Spleen (tissue), 11 donors: ENCODE results near the gene SNED1. TPM values are rescaled to one million over a fixed set of nuclear protein-coding genes. Genes with fewer than 3 reads are reported as not detected.

ENCODE experiments used
- DNase-seq: peaks from one replicate; pipeline ENCODE4 v3.0.0-alpha.2; 2020
- H3K27ac ChIP-seq, 8 donors: fragments of 200-600 bp; sonication (generic) in 7 of 8; 1 replicate in 4 of 8; 2 replicates in 4 of 8; pipeline versions ENCODE4 v1.5.0 to v1.8.0; 2016 to 2021; ENCODE audit warnings: inconsistent platforms in 4 of 8, mild to moderate bottlenecking in 4 of 8, moderate library complexity in 1 of 8
- H3K27me3 ChIP-seq, 7 donors: fragments of 200-600 bp; sonication (generic) in 6 of 7; replicated peaks in 1 of 7; 1 replicate in 4 of 7; 2 replicates in 3 of 7; pipeline versions ENCODE4 v1.5.0 to v1.8.0; 2016 to 2021; ENCODE audit warnings: inconsistent platforms in 3 of 7, mild to moderate bottlenecking in 1 of 7
- H3K36me3 ChIP-seq, 6 donors: fragments of 200-600 bp; sonication (generic) in 5 of 6; 1 replicate in 4 of 6; 2 replicates in 2 of 6; pipeline versions ENCODE4 v1.5.0 to v1.8.0; 2016 to 2021; ENCODE audit warnings: inconsistent platforms in 2 of 6
- H3K4me1 ChIP-seq, 6 donors: fragments of 200-600 bp; sonication (generic) in 5 of 6; 1 replicate in 3 of 6; 2 replicates in 3 of 6; pipeline versions ENCODE4 v1.5.0 to v1.8.0; 2016 to 2021; ENCODE audit warnings: inconsistent platforms in 3 of 6
- H3K4me3 ChIP-seq, 8 donors: fragments of 200-600 bp; sonication (generic) in 7 of 8; 1 replicate in 4 of 8; 2 replicates in 4 of 8; pipeline versions ENCODE4 v1.5.0 to v1.8.0; 2016 to 2021; ENCODE audit warnings: inconsistent platforms in 4 of 8, mild to moderate bottlenecking in 4 of 8, moderate library complexity in 2 of 8
- H3K9me3 ChIP-seq, 8 donors: fragments of 200-600 bp; sonication (generic) in 7 of 8; 1 replicate in 4 of 8; 2 replicates in 4 of 8; pipeline versions ENCODE4 v1.5.0 to v1.8.0; 2016 to 2021; ENCODE audit warnings: inconsistent platforms in 4 of 8
- POLR2A ChIP-seq, 3 donors: fragments of 450-650 bp; IDR thresholded peaks; one replicate each; pipeline ENCODE4 v1.5.1; 2017; ENCODE audit warnings: antibody characterized with exemption in 3 of 3, mild to moderate bottlenecking in 1 of 3
- POLR2AphosphoS5 ChIP-seq, 3 donors: sonication (generic); formaldehyde crosslinking; IDR thresholded peaks; one replicate each; pipeline ENCODE4 v1.5.1; 2017; ENCODE audit warnings: antibody characterized with exemption in 3 of 3
- WGBS, 5 donors: extraction: QIAGEN DNeasy Blood & Tissue Kit in 3 of 5; methylation state at CpG; one replicate each; pipeline versions ENCODE4 v1.1.5 to v1.1.7; 2013 to 2018; 5-methylcytosine and 5-hydroxymethylcytosine counted together
- intact Hi-C: fragments of 100-400 bp; cut with DNase I; formaldehyde crosslinking; loops from one replicate; pipeline ENCODE4 v1.15.0; 2023; ENCODE audit warnings: low total_unique reads
- polyA plus RNA-seq, 3 donors: library from polyadenylated mRNA; stranded (reverse); fragments of 200-250 nt; gene quantifications; one replicate each; pipeline ENCODE4 v1.2.1, GENCODE V29; 2013
- total RNA-seq, 7 donors: library from RNA; depleted of rRNA in 3 of 7; stranded (reverse); fragments of >200 nt in 3 of 7; fragmentation: NEBNext Ultra II Directional in 4 of 7; extraction: Animal tissue kit (Norgen Biotek cat#: 25700) in 4 of 7; gene quantifications; one replicate each; pipeline versions ENCODE4 v1.1.0 to v1.2.1, GENCODE V29; 2016 to 2021
- TF ChIP-seq, protein P1 (sequence below), 11 experiments: fragments of 200-600 bp in 7 of 11; fragments of 450-650 bp in 4 of 11; sonication (generic) in 4 of 11; IDR thresholded peaks in 8 of 11; conservative IDR thresholded peaks in 3 of 11; 1 replicate in 7 of 11; 2 replicates in 4 of 11; pipeline versions ENCODE4 v1.4.0 to v1.8.0; 2016 to 2021; ENCODE audit warnings: antibody characterized with exemption in 11 of 11, inconsistent platforms in 4 of 11, mild to moderate bottlenecking in 1 of 11
- donor health status: healthy with polysubstance abuse.
- donor health status: DM: no; HTN: no; CAD: no; lungs with moderate emphysema.
- donor health status: DM: no; HTN: no; CAD: no.
- donor health status: Bipolar disorder and iron deficiency.
- donor health status: healthy.
- donor health status: DM: no; HTN: no; CAD: no.
- donor health status: DM: yes; HTN: yes; CAD: no.

SNED1 gene
- total and polyA plus RNA-seq, 10 donors, result 2.6 to 85.3 (median 45.5) TPM

DNA sequence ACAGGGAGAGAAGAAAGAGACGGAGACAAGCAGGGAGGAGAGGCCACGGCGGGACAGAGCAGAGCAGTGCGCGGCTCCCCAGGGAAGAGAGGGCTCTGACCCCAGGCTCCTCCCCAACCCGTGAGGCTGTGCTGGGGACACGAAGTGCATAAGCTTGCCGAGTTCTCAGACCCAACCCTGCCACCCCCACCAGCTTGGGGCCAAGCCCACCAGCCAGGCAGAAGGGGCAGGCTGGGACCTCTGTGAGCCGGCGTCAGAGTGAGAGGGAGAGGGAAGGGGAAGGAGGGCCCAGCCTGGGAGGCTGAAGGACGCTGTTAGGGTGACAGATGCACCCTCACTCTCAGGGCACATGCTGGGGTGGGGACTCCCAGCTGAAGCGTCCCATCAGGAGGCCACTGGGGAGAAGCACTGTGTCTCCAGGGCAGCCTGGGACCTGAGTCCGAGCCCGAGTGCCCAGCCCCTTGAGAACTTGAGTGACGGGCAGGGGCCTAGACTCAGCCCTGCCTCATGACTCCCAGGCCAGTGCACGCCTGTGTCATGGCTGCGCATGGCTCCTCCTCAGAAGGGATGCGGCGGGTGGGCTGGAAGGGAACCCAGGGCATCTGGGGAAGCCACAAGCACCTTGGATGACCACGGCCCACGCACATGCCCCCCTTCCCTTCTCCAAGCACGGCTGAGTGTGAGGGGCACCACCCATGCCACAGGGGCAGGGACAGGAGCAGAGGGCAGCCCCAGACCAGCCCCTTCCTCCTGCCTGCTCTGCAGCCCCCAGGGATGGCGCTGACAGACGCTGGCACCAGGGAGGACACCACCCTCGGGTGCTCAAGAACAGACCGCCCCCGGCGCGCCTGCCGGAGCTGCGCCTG is 72.6 kb downstream of the SNED1 start:
- H3K4me3 ChIP-seq, result no peak overlapping the region
- WGBS, 5 donors, result 83 to 93% (median 87%) methylated on average over 14 to 29 of the region's 31 CpGs
- H3K27me3 ChIP-seq, result no peaks in the 10 kb centered on the region
- intact Hi-C loops, result no loop called here
- no peak for DNase-seq
- no peaks in the 10 kb centered on the region for H3K4me1 ChIP-seq
- H3K36me3 ChIP-seq, result peaks cover 0 to 100% (median 55%) of the 10 kb centered on the region in 6 donors
- H3K9me3 ChIP-seq, result no peaks in the 10 kb centered on the region
- peak in 1 of 3 donors; percentile 17 for TF ChIP-seq POLR2AphosphoS5 (IDR thresholded peaks at IDR 0.05)
- TF ChIP-seq, protein P1, sequence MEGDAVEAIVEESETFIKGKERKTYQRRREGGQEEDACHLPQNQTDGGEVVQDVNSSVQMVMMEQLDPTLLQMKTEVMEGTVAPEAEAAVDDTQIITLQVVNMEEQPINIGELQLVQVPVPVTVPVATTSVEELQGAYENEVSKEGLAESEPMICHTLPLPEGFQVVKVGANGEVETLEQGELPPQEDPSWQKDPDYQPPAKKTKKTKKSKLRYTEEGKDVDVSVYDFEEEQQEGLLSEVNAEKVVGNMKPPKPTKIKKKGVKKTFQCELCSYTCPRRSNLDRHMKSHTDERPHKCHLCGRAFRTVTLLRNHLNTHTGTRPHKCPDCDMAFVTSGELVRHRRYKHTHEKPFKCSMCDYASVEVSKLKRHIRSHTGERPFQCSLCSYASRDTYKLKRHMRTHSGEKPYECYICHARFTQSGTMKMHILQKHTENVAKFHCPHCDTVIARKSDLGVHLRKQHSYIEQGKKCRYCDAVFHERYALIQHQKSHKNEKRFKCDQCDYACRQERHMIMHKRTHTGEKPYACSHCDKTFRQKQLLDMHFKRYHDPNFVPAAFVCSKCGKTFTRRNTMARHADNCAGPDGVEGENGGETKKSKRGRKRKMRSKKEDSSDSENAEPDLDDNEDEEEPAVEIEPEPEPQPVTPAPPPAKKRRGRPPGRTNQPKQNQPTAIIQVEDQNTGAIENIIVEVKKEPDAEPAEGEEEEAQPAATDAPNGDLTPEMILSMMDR (IDR thresholded peaks at IDR 0.05 in 8 of 11, conservative IDR thresholded peaks at IDR 0.05 in 3 of 11), result no peak
- TF ChIP-seq POLR2A (IDR thresholded peaks at IDR 0.05), result no peak
- no peak overlapping the region for H3K27ac ChIP-seq

DNA sequence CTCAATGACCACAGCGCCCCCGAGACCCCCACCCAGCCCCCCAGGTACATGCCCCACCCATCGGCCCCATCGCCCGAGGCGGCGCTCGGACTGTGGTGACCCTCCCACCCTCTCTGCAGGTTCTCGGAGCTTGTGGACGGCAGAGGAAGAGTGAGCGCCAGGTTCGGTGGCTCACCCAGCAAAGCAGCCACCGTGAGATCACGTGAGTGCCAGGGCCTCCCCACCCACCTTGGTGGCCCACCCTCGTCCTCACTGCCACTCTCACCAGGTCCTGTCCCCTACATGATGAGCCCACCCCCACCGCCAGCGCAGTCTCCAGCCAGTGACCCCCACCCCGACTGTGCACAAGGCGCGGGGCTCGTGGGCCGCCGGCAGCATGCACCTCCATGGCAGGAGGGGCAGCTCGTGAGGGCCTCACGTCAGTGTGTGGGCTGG is 73.3 kb downstream of the SNED1 start:
- Histone ChIP-seq H3K9me3 (no peaks in the 10 kb centered on the region), H3K4me1 (no peaks in the 10 kb centered on the region), H3K27me3 (no peaks in the 10 kb centered on the region), H3K4me3 (no peak overlapping the region), H3K36me3 (peaks cover 0 to 100% (median 54%) of the 10 kb centered on the region in 6 donors), H3K27ac (no peak overlapping the region)
- 88 to 95% (median 94%) methylated on average over 13 to 25 of the region's 25 CpGs for WGBS, 5 donors
- TF ChIP-seq POLR2AphosphoS5 (IDR thresholded peaks at IDR 0.05), result peak in 1 of 3 donors; percentile 6
- TF ChIP-seq POLR2A (IDR thresholded peaks at IDR 0.05), result no peak
- TF ChIP-seq, protein P1 (IDR thresholded peaks at IDR 0.05 in 8 of 11, conservative IDR thresholded peaks at IDR 0.05 in 3 of 11), result no peak
- intact Hi-C loops, result no loop called here
- no peak for DNase-seq

DNA sequence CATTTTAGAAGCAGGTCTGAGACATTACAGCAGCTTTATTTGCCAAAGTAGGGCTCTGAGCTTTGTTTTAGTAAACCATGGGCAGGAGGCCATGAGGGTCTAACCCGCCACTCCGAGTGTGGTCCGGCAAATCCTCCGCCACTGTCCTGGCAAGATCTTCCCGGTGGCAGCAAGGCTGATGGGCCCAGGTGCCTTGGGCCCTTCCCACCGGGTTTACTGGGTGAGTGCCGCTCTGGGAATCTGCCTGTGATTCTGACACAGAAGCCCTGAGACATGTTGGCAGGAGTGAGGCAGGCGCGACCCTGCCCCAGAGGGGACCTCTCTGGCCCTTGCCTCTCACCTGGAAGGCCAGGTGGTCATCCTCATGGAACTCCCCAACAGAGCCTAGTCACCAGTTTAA is 73.7 kb downstream of the SNED1 start:
- peaks cover 0 to 96% (median 50%) of the 10 kb centered on the region in 6 donors for H3K36me3 ChIP-seq

More for the DNA sequence above, 73.7 kb downstream of the SNED1 start:
- no peaks in the 10 kb centered on the region for H3K4me1 ChIP-seq
- intact Hi-C loops, result no loop called here
- no peak for DNase-seq
- TF ChIP-seq POLR2AphosphoS5 (IDR thresholded peaks at IDR 0.05), result no peak
- TF ChIP-seq, protein P1 (IDR thresholded peaks at IDR 0.05 in 8 of 11, conservative IDR thresholded peaks at IDR 0.05 in 3 of 11), result no peak
- no peak for TF ChIP-seq POLR2A (IDR thresholded peaks at IDR 0.05)
- no peak overlapping the region for H3K27ac ChIP-seq
- WGBS, 5 donors, result 77 to 96% (median 94%) methylated on average over 6 to 9 of the region's 9 CpGs
- no peak overlapping the region for H3K4me3 ChIP-seq
- H3K27me3 ChIP-seq, result no peaks in the 10 kb centered on the region
- H3K9me3 ChIP-seq, result no peaks in the 10 kb centered on the region
